ENCODE measurements around the gene ATP2B1. TPM values are rescaled to one million over a fixed set of nuclear protein-coding genes. Genes with fewer than 3 reads are reported as not detected.

Gene ATP2B1
- total and polyA plus RNA-seq, 12 donors, result 6.3 to 37.3 (median 17.4) TPM

GRCh38 chr12:89712706-89713105, 4.1 kb upstream of the ATP2B1 start:
- Histone ChIP-seq H3K4me1 (replicated peaks in 1 of 2) (peaks cover 0 to 9% of the 10 kb centered on the region in 2 donors), H3K36me3 (replicated peaks in 1 of 2) (no peaks in the 10 kb centered on the region), H3K4me3 (no peak overlapping the region), H3K27me3 (no peaks in the 10 kb centered on the region), H3K27ac (no peak overlapping the region), H3K9me3 (replicated peaks in 1 of 3) (peaks cover 0 to 5% (median 0%) of the 10 kb centered on the region in 3 donors)
- intact Hi-C loops (cut with DNase I), result loop anchor here in 1 of 2 donors (10.0 kb wide), 1 partner anchor 168 kb away; no protein-coding TSS in a partner anchor
- DNase-seq, result no peak
- TF ChIP-seq POLR2A (IDR thresholded peaks at IDR 0.05) (no peak), CTCF (IDR thresholded peaks at IDR 0.05) (no peak)
- WGBS, 4 donors, result 91 to 95% (median 93%) methylated on average over 3 of the region's 3 CpGs

- DNase-seq, result peak in 1 of 7 donors; percentile 6
- Histone ChIP-seq H3K4me3 (peak overlapping the region in 1 of 4 donors; percentile 83), H3K27ac (no peak overlapping the region), H3K27me3 (no peaks in the 10 kb centered on the region), H3K9me3 (replicated peaks in 1 of 3) (peaks cover 0 to 5% (median 0%) of the 10 kb centered on the region in 3 donors), H3K36me3 (replicated peaks in 1 of 2) (no peaks in the 10 kb centered on the region), H3K4me1 (replicated peaks in 1 of 2) (peaks cover 0 to 19% of the 10 kb centered on the region in 2 donors)
- TF ChIP-seq POLR2A (IDR thresholded peaks at IDR 0.05) (no peak), CTCF (IDR thresholded peaks at IDR 0.05) (no peak)
- 63 to 69% (median 66%) methylated on average over 7 of the region's 7 CpGs for WGBS, 4 donors
- intact Hi-C loops (cut with DNase I), result loop anchor here in 1 of 2 donors (10.0 kb wide), 1 partner anchor 166 kb away; no protein-coding TSS in a partner anchor
These were observed 2.5 kb upstream of the ATP2B1 start for GRCh38 chr12:89710873-89711750.

GRCh38 chr12:89709995-89710872, 1.6 kb upstream of the ATP2B1 start:
- intact Hi-C loops (cut with DNase I), result loop anchor here in 1 of 2 donors (10.0 kb wide), 1 partner anchor 165 kb away; no protein-coding TSS in a partner anchor
- peak overlapping the region; percentile 79 to 100 (median 98) for H3K27ac ChIP-seq
- no peaks in the 10 kb centered on the region for H3K36me3 ChIP-seq (replicated peaks in 1 of 2)
- no peaks in the 10 kb centered on the region for H3K27me3 ChIP-seq
- H3K4me3 ChIP-seq, result peak overlapping the region in 3 of 4 donors; percentile 34 to 83 (median 67)
- TF ChIP-seq POLR2A (IDR thresholded peaks at IDR 0.05) (no peak), CTCF (IDR thresholded peaks at IDR 0.05) (no peak)
- 1 to 2% (median 2%) methylated on average over 27 to 45 of the region's 45 CpGs for WGBS, 4 donors
- H3K9me3 ChIP-seq (replicated peaks in 1 of 3), result peaks cover 0 to 5% (median 0%) of the 10 kb centered on the region in 3 donors
- DNase-seq, result peak; percentile 53 to 80 (median 61)
- H3K4me1 ChIP-seq (replicated peaks in 1 of 2), result peaks cover 0 to 19% of the 10 kb centered on the region in 2 donors
